HL-60/S4 (cell line): ENCODE measurements around the gene MED29.

ENCODE experiments used
- in situ Hi-C: fragments of 300-500 bp; cut with MboI; formaldehyde crosslinking; loops from 2 replicates; pipeline ENCODE4 v1.14.3; 2022; ENCODE audit warnings: low sequenced_read_pairs

Gene MED29

GRCh38 chr19:39410017-39410830, 19.0 kb downstream of the MED29 start:
- in situ Hi-C loops = no loop called here

- in situ Hi-C loops = no loop called here
These were observed 19.6 kb downstream of the MED29 start for GRCh38 chr19:39410831-39411080.

GRCh38 chr19:39411081-39411831, 20.1 kb downstream of the MED29 start:
- in situ Hi-C loops = no loop called here

GRCh38 chr19:39411832-39412099, 20.6 kb downstream of the MED29 start:
- in situ Hi-C loops = no loop called here

GRCh38 chr19:39412100-39412866, 21.1 kb downstream of the MED29 start, which contains the start of gene PLEKHG2:
TSS of gene PLEKHG2 (plus strand) at chr19:39412669. CDS start at chr19:39414087, 1,418 bp downstream.
- in situ Hi-C loops = no loop called here

GRCh38 chr19:39412867-39413271, 21.7 kb downstream of the MED29 start:
- in situ Hi-C loops = no loop called here

- in situ Hi-C loops = no loop called here
These were observed 22.2 kb downstream of the MED29 start for GRCh38 chr19:39413272-39413910.

GRCh38 chr19:39413911-39414608, 22.9 kb downstream of the MED29 start:
- in situ Hi-C loops = no loop called here

- in situ Hi-C loops = no loop called here
These were observed 24.2 kb downstream of the MED29 start for GRCh38 chr19:39415111-39416046.

GRCh38 chr19:39416152-39417120, 25.3 kb downstream of the MED29 start:
- in situ Hi-C loops = no loop called here

- in situ Hi-C loops = no loop called here
These were observed 26.4 kb downstream of the MED29 start for GRCh38 chr19:39417463-39418181.

- in situ Hi-C loops = no loop called here
These were observed 27.8 kb downstream of the MED29 start for GRCh38 chr19:39419003-39419402.

GRCh38 chr19:39420769-39421168, 29.6 kb downstream of the MED29 start:
- in situ Hi-C loops = no loop called here

GRCh38 chr19:39422020-39422419, 30.8 kb downstream of the MED29 start:
- in situ Hi-C loops = no loop called here

- in situ Hi-C loops = no loop called here
These were observed 32.3 kb downstream of the MED29 start for GRCh38 chr19:39423258-39424086.

GRCh38 chr19:39424934-39425333, 33.8 kb downstream of the MED29 start:
- in situ Hi-C loops = no loop called here

- in situ Hi-C loops = no loop called here
These were observed 34.6 kb downstream of the MED29 start for GRCh38 chr19:39425744-39426143.
